ENCODE data around the gene NID1. TPM values are rescaled to one million over a fixed set of nuclear protein-coding genes. Genes with fewer than 3 reads are reported as not detected.
"Not testable (repeated sequence)": the region's sequence is repeated elsewhere in the genome, so short reads cannot be mapped to it uniquely, and the experiment has no call there.

The NID1 gene
- total RNA-seq, 4 donors from 2014 or later = 23.4 to 80.0 (median 30.7) TPM

GRCh38 chr1:235930543-235930942 is 134.3 kb downstream of the NID1 start:
- TF ChIP-seq POLR2A (IDR thresholded peaks at IDR 0.05) (no peak), CTCF (IDR thresholded peaks at IDR 0.05) (no peak)
- H3K4me3 ChIP-seq (ENCODE audit: low read depth, poor library complexity, severe bottlenecking) = no peak overlapping the region
- no peak for DNase-seq (ENCODE audit: low spot score in 2 of 2)
- intact Hi-C loops (cut with DNase I; ENCODE audit: low total_unique reads) = no loop called here
- 52 to 65% methylated on average over 8 of the region's 8 CpGs for WGBS, 2 donors

GRCh38 chr1:235929216-235929615 is 135.7 kb downstream of the NID1 start:
- TF ChIP-seq POLR2A (IDR thresholded peaks at IDR 0.05) (no peak), CTCF (IDR thresholded peaks at IDR 0.05) (no peak)
- intact Hi-C loops (cut with DNase I; ENCODE audit: low total_unique reads) = no loop called here
- 43 to 48% methylated on average over 4 of the region's 4 CpGs for WGBS, 2 donors
- no peak for DNase-seq (ENCODE audit: low spot score in 2 of 2)
- no peak overlapping the region for H3K4me3 ChIP-seq (ENCODE audit: low read depth, poor library complexity, severe bottlenecking)

- 87 to 93% methylated on average over 2 of the region's 2 CpGs for WGBS, 2 donors
- no peak for DNase-seq (ENCODE audit: low spot score in 2 of 2)
- TF ChIP-seq CTCF (IDR thresholded peaks at IDR 0.05) (no peak), POLR2A (IDR thresholded peaks at IDR 0.05) (no peak)
- intact Hi-C loops (cut with DNase I; ENCODE audit: low total_unique reads) = no loop called here
- H3K4me3 ChIP-seq (ENCODE audit: low read depth, poor library complexity, severe bottlenecking) = no peak overlapping the region
These were observed 136.7 kb downstream of the NID1 start for GRCh38 chr1:235928197-235928596.

- DNase-seq (ENCODE audit: low spot score in 2 of 2); H3K4me3 ChIP-seq (ENCODE audit: low read depth, poor library complexity, severe bottlenecking); intact Hi-C loops (cut with DNase I; ENCODE audit: low total_unique reads): not testable (repeated sequence)
These were observed 137.3 kb downstream of the NID1 start for GRCh38 chr1:235927551-235927950.

Other genes starting within 250 kb of the NID1 start
- gene LYST, start 198.2 kb downstream of the NID1 start, total RNA-seq = 10 to 100 TPM; 38.5 to 43.9 (median 40.9) TPM
- 10 to 100 TPM; 22.5 to 45.5 (median 35.3) TPM for gene GPR137B, start 77.4 kb upstream of the NID1 start, total RNA-seq
- 1 to 10 TPM; 2.0 to 5.5 (median 3.9) TPM for gene ERO1B, start 216.9 kb upstream of the NID1 start, total RNA-seq